BJ (cell line): ENCODE measurements around the gene HIVEP3. TPM values are rescaled to one million over a fixed set of nuclear protein-coding genes. Genes with fewer than 3 reads are reported as not detected.

Source experiments
- CTCF ChIA-PET: fragments of 350-600 bp; formaldehyde crosslinking; extraction: SDS; loops from one replicate; lab custom pipeline; 2021; ENCODE audit warnings: antibody characterized with exemption, inconsistent platforms; lab: Yijun Ruan, JAX
- POLR2A ChIA-PET: fragments of 300-600 bp; sonication (Branson Sonifier 250); formaldehyde crosslinking; extraction: SDS; loops from one replicate; lab custom pipeline; 2021; ENCODE audit warnings: antibody characterized with exemption; lab: Charles Lee
- DNase-seq: peaks from one replicate; pipeline ENCODE4 v3.0.0-alpha.2; 2011; ENCODE audit warnings: low read depth
- H3K27me3 ChIP-seq: 2 replicates; pipeline ENCODE4 v1.6.0; 2011; ENCODE audit warnings: low read length; ENCODE audit not compliant: control insufficient read depth, insufficient read depth
- H3K36me3 ChIP-seq: 2 replicates; pipeline ENCODE4 v1.5.1; 2011; ENCODE audit warnings: low read length; ENCODE audit not compliant: control insufficient read depth, insufficient read depth
- H3K4me3 ChIP-seq: 2 replicates; pipeline ENCODE4 v1.5.1; 2011; ENCODE audit warnings: low read depth, mild to moderate bottlenecking, control low read depth, low read length
- polyA plus RNA-seq: library from polyadenylated mRNA; depleted of rRNA; stranded (reverse); fragments of >200 nt; gene quantifications from 2 replicates; pipeline ENCODE4 v1.2.3, GENCODE V29; 2011
- TF ChIP-seq, protein P1 (sequence below): IDR thresholded peaks from 2 replicates; pipeline ENCODE4 v1.5.1; 2011; ENCODE audit warnings: low read depth, mild to moderate bottlenecking, control low read depth, inconsistent platforms, low read length, moderate library complexity; ENCODE audit not compliant: insufficient read depth

HIVEP3 gene
- polyA plus RNA-seq, 1 experiment = 4.0 TPM

DNA sequence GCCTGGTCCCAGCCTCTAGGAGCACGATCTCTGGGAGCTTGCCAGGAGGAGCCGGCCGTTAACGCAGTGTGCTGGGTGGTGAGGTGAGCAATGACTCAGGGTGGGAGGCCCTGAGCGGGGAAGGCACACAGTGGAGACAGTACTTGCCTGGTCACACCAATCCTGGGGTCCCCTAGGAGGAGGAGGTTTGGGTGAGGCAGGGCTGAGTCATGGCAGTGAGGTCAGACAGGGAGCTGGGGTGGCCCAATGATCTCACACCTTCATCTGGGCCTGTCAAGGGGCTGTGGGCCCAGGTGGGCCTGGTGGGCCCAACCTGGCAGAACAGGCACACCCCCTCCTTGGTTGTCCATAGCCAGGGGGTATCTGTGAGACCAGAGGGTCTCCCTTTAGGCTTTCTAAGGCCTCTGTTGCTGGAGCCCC is 425.6 kb downstream of the HIVEP3 start:
- TF ChIP-seq, protein P1, sequence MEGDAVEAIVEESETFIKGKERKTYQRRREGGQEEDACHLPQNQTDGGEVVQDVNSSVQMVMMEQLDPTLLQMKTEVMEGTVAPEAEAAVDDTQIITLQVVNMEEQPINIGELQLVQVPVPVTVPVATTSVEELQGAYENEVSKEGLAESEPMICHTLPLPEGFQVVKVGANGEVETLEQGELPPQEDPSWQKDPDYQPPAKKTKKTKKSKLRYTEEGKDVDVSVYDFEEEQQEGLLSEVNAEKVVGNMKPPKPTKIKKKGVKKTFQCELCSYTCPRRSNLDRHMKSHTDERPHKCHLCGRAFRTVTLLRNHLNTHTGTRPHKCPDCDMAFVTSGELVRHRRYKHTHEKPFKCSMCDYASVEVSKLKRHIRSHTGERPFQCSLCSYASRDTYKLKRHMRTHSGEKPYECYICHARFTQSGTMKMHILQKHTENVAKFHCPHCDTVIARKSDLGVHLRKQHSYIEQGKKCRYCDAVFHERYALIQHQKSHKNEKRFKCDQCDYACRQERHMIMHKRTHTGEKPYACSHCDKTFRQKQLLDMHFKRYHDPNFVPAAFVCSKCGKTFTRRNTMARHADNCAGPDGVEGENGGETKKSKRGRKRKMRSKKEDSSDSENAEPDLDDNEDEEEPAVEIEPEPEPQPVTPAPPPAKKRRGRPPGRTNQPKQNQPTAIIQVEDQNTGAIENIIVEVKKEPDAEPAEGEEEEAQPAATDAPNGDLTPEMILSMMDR = no peak
- POLR2A ChIA-PET = no interaction called here

DNA sequence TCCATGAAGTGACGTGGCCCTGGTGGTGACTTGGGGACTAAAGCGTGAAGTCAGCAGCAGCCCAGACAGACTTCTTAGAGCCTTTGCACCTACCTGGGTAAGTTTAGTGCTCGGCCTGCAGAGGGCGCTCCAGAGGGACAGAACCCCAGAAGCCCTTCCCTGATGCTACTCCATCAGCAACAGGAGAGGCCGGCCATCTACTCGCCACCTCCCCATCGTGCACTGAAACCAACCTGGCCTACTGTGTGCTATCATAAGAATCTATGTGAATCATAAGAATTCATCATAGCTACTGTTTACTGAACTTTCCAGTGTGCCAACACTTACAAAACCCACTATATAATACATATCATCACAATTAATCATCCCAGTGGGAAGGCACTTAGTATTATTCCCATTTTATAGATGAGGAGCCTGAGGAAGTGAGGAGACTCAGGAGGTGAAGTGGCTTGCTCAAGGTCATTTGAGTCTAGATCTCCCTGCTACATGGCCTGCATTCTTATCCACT is 426.3 kb downstream of the HIVEP3 start:
- ChIA-PET POLR2A (no interaction called here), CTCF (interaction anchor here (0.7 to 3.2 kb wide), 13 partner anchors 9 to 78 kb away, joined by 3 to 23 read pairs (median 3); partner anchors contain the start of gene EDN2)
- no peak for DNase-seq
- Histone ChIP-seq H3K27me3 (no peaks in the 10 kb centered on the region), H3K4me3 (no peak overlapping the region), H3K36me3 (no peaks in the 10 kb centered on the region)
- TF ChIP-seq, protein P1 = peak; percentile 57

More for the DNA sequence above, 425.6 kb downstream of the HIVEP3 start:
- CTCF ChIA-PET = interaction anchor here (0.6 to 3.2 kb wide), 10 partner anchors 10 to 210 kb away, joined by 3 to 23 read pairs (median 3); partner anchors contain the start of gene EDN2
- no peaks in the 10 kb centered on the region for H3K36me3 ChIP-seq
- DNase-seq = no peak
- no peaks in the 10 kb centered on the region for H3K27me3 ChIP-seq
- H3K4me3 ChIP-seq = no peak overlapping the region

DNA sequence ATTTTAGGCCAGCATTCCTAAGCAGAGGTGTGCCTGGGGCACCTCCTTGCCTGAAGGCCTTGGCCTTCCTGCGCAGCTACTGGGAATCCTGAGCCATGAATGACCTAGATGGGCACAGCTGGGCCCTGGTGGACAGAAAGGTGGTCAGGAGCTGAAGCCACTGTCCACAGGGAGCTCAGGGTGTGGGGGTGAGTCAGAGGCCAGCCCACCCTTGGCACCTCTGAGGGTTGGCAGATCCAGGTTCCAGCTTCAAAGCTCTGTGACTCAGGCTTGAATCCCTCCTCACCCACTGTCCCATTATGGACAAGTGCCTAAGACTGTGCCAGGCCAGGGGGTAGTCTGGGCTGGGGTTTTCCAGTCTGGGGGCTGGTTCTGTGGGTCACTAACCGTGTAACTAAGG is 427.8 kb downstream of the HIVEP3 start:
- Histone ChIP-seq H3K27me3 (no peaks in the 10 kb centered on the region; the same call in 1 of the 2 replicates), H3K4me3 (no peak overlapping the region), H3K36me3 (no peaks in the 10 kb centered on the region)
- no peak for DNase-seq
- POLR2A ChIA-PET = no interaction called here
- TF ChIP-seq, protein P1 = no peak
- CTCF ChIA-PET = interaction anchor here (1.7 to 3.2 kb wide), 2 partner anchors 8 to 73 kb away, joined by 4 to 23 read pairs; partner anchors contain the start of gene EDN2

DNA sequence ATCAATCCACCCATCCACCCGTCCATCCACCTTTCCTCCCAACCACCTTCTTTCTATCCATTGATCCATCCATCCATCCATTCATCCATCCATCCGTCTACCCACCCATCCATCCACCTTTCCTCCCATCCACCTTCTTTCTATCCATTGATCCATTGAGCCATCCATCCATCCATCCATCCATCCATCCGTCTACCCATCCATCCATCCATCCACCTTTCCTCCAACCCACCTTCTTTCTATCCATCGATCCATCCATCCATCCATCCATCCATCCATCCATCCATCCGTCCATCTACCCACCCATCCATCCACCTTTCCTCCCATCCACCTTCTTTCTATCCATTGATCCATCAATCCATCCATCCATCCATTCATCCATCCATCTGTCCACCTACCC is 429.2 kb downstream of the HIVEP3 start:
- Histone ChIP-seq H3K36me3 (no peaks in the 10 kb centered on the region), H3K4me3 (no peak overlapping the region), H3K27me3 (no peaks in the 10 kb centered on the region; the same call in 1 of the 2 replicates)
- TF ChIP-seq, protein P1 = no peak
- DNase-seq = no peak
- ChIA-PET CTCF (no interaction called here), POLR2A (no interaction called here)

DNA sequence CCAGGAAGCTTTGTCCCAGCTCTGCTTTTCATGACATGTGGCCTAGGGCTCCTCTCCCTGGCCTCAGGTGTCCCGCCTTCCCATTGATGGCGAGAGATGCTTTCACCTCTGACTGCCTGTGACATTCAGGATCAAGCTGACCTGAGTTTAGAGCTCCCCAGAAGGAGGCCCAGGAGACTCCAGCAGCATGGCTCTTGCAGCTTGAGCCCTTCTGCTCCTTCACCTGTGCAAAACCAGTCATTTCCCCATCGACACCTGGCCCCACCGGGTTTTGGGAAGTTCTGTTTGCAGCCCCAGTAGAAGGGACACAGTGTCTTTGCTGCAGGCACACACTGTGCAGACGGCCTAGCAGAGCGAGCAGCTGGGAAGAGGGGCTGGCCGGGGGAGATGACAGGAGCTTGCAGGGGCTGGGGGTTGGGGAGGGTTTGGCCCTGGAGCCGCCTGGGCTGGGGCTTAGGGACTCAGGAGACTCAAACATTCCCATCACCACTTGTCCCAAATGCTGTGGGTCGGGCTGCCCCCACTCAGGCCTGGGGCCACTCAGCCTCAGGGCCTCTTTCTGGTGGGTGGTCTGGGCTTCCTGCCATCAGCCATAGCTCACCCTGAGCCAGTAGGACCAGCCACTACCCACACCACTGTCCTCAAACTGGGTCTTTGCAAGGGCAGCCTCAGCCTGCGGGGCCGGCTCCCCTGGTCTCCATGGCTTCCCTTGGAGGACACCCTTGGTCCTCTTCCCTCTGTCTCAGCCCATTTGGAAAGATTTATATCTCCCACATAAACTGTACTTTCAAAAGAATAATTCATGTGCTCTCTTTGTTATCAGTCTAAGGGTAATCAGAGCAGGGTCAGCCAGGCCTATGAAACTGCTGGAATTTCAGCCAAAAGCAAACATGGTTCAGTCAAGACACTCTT is 430.4 kb downstream of the HIVEP3 start:
- ChIA-PET CTCF (interaction anchor here (1.1 to 1.6 kb wide), 2 partner anchors 28 to 55 kb away, joined by 3 to 4 read pairs; no protein-coding TSS in a partner anchor), POLR2A (no interaction called here)
- TF ChIP-seq, protein P1 = no peak
- Histone ChIP-seq H3K4me3 (no peak overlapping the region), H3K27me3 (no peaks in the 10 kb centered on the region; the same call in 1 of the 2 replicates), H3K36me3 (no peaks in the 10 kb centered on the region)
- DNase-seq = no peak
